Nephron progenitor cell (in vitro differentiated cells): ENCODE measurements around the gene DYNLT3.

Experiments
- DNase-seq: peaks from one replicate; pipeline ENCODE4 v3.0.0; 2021
- H3K27ac Mint-ChIP-seq: 2 replicates; pipeline ENCODE4 v1.8.0; 2021; ENCODE audit warnings: mild to moderate bottlenecking, moderate library complexity, mixed read lengths
- H3K27me3 Mint-ChIP-seq: 2 replicates; pipeline ENCODE4 v1.8.0; 2021; ENCODE audit warnings: mild to moderate bottlenecking, low read depth, mixed read lengths; ENCODE audit not compliant: poor library complexity
- H3K36me3 Mint-ChIP-seq: 2 replicates; pipeline ENCODE4 v1.8.0; 2021; ENCODE audit warnings: low read depth, mixed read lengths
- H3K4me1 Mint-ChIP-seq: 2 replicates; pipeline ENCODE4 v1.8.0; 2021; ENCODE audit warnings: mixed read lengths
- H3K4me3 Mint-ChIP-seq: 2 replicates; pipeline ENCODE4 v1.8.0; 2021; ENCODE audit warnings: mild to moderate bottlenecking, moderate library complexity, mixed read lengths
- H3K9me3 Mint-ChIP-seq: 2 replicates; pipeline ENCODE4 v1.8.0; 2021; ENCODE audit warnings: mild to moderate bottlenecking, moderate library complexity, mixed read lengths
- CTCF ChIP-seq: fragments of 200-600 bp; sonication (generic); IDR thresholded peaks from 2 replicates; pipeline ENCODE4 v1.5.0; 2021; ENCODE audit warnings: antibody characterized with exemption

The DYNLT3 gene

GRCh38 chrX:37854748-37855147, 7.4 kb upstream of the DYNLT3 start:
- peaks cover 57% of the 10 kb centered on the region for H3K9me3 Mint-ChIP-seq
- H3K4me3 Mint-ChIP-seq, result no peak overlapping the region
- no peak overlapping the region for H3K27ac Mint-ChIP-seq
- no peaks in the 10 kb centered on the region for H3K27me3 Mint-ChIP-seq
- no peak for TF ChIP-seq CTCF
- no peak for DNase-seq
- no peaks in the 10 kb centered on the region for H3K4me1 Mint-ChIP-seq
- peaks cover under 1% of the 10 kb centered on the region for H3K36me3 Mint-ChIP-seq

GRCh38 chrX:37854148-37854547, 6.8 kb upstream of the DYNLT3 start:
- TF ChIP-seq CTCF, result no peak
- no peaks in the 10 kb centered on the region for H3K27me3 Mint-ChIP-seq
- DNase-seq, result no peak
- no peak overlapping the region for H3K27ac Mint-ChIP-seq
- H3K36me3 Mint-ChIP-seq, result peaks cover 4% of the 10 kb centered on the region
- H3K4me1 Mint-ChIP-seq, result no peaks in the 10 kb centered on the region
- no peak overlapping the region for H3K4me3 Mint-ChIP-seq
- H3K9me3 Mint-ChIP-seq, result peaks cover 63% of the 10 kb centered on the region

GRCh38 chrX:37847733-37848197, 394 bp upstream of the DYNLT3 start:
- peak overlapping the region; percentile 74 for H3K4me3 Mint-ChIP-seq
- no peak for TF ChIP-seq CTCF
- no peak overlapping the region for H3K27ac Mint-ChIP-seq
- H3K27me3 Mint-ChIP-seq, result no peaks in the 10 kb centered on the region
- DNase-seq, result no peak
- H3K36me3 Mint-ChIP-seq, result peaks cover 14% of the 10 kb centered on the region
- H3K9me3 Mint-ChIP-seq, result peaks cover 39% of the 10 kb centered on the region
- H3K4me1 Mint-ChIP-seq, result no peaks in the 10 kb centered on the region

- TF ChIP-seq CTCF, result no peak
- Mint-ChIP-seq H3K27ac (no peak overlapping the region), H3K27me3 (no peaks in the 10 kb centered on the region), H3K4me1 (no peaks in the 10 kb centered on the region), H3K9me3 (peaks cover 35% of the 10 kb centered on the region), H3K4me3 (peak overlapping the region; percentile 74), H3K36me3 (peaks cover 14% of the 10 kb centered on the region)
- no peak for DNase-seq
Measured at GRCh38 chrX:37846558-37846933, 825 bp downstream of the DYNLT3 start.

GRCh38 chrX:37846141-37846540, 1.2 kb downstream of the DYNLT3 start:
- no peak for TF ChIP-seq CTCF
- DNase-seq, result no peak
- peaks cover 31% of the 10 kb centered on the region for H3K9me3 Mint-ChIP-seq
- no peaks in the 10 kb centered on the region for H3K27me3 Mint-ChIP-seq
- peaks cover 1% of the 10 kb centered on the region for H3K4me1 Mint-ChIP-seq
- H3K4me3 Mint-ChIP-seq, result peak overlapping the region; percentile 74
- no peak overlapping the region for H3K27ac Mint-ChIP-seq
- peaks cover 16% of the 10 kb centered on the region for H3K36me3 Mint-ChIP-seq

GRCh38 chrX:37844622-37845021, 2.7 kb downstream of the DYNLT3 start:
- peaks cover 5% of the 10 kb centered on the region for H3K4me1 Mint-ChIP-seq
- H3K4me3 Mint-ChIP-seq, result no peak overlapping the region
- no peak for DNase-seq
- no peaks in the 10 kb centered on the region for H3K27me3 Mint-ChIP-seq
- peaks cover 19% of the 10 kb centered on the region for H3K9me3 Mint-ChIP-seq
- H3K36me3 Mint-ChIP-seq, result peaks cover 18% of the 10 kb centered on the region
- H3K27ac Mint-ChIP-seq, result no peak overlapping the region
- no peak for TF ChIP-seq CTCF
